GM23338 (cell line): ENCODE results near the gene CTNNA2. TPM values are rescaled to one million over a fixed set of nuclear protein-coding genes. Genes with fewer than 3 reads are reported as not detected.

ENCODE experiments used
- ATAC-seq: fragments of 200-7000 bp; cut with Tn5 transposase; 3 replicates; pipeline ENCODE4 v1.9.1; 2020
- DNase-seq: peaks from one replicate; pipeline ENCODE4 v3.0.0-alpha.2; 2015; ENCODE audit warnings: low spot score
- H2AFZ ChIP-seq: fragments of 200-600 bp; sonication (generic); 2 replicates; pipeline ENCODE4 v1.8.0; 2016; ENCODE audit warnings: antibody characterized with exemption, mild to moderate bottlenecking, moderate library complexity
- H3F3A ChIP-seq: fragments of 200-600 bp; sonication (generic); replicated peaks from 2 replicates; pipeline ENCODE4 v1.8.0; 2017; ENCODE audit warnings: antibody characterized with exemption, mixed run types, low read depth
- H3K27ac ChIP-seq: fragments of 200-600 bp; sonication (generic); 2 replicates; pipeline ENCODE4 v1.6.1; 2016; ENCODE audit warnings: low read depth
- H3K27me3 ChIP-seq: fragments of 200-600 bp; sonication (generic); 2 replicates; pipeline ENCODE4 v1.8.0; 2016; ENCODE audit warnings: mild to moderate bottlenecking, mixed run types, moderate library complexity; ENCODE audit not compliant: insufficient read depth
- H3K36me3 ChIP-seq: fragments of 200-600 bp; sonication (generic); 2 replicates; pipeline ENCODE4 v1.8.0; 2016; ENCODE audit warnings: mild to moderate bottlenecking; ENCODE audit not compliant: insufficient read depth
- H3K4me1 ChIP-seq: fragments of 200-600 bp; sonication (generic); 2 replicates; pipeline ENCODE4 v1.8.0; 2016; ENCODE audit warnings: mild to moderate bottlenecking, moderate library complexity; ENCODE audit not compliant: insufficient read depth
- H3K4me2 ChIP-seq: fragments of 200-600 bp; sonication (generic); 2 replicates; pipeline ENCODE4 v1.7.1; 2017; ENCODE audit warnings: mixed run types
- H3K4me3 ChIP-seq: fragments of 200-600 bp; sonication (generic); 2 replicates; pipeline ENCODE4 v1.6.1; 2016; ENCODE audit warnings: mixed run types
- H3K79me2 ChIP-seq: fragments of 200-600 bp; sonication (generic); replicated peaks from 2 replicates; pipeline ENCODE4 v1.8.0; 2017; ENCODE audit warnings: mild to moderate bottlenecking; ENCODE audit not compliant: insufficient read depth
- H3K9me2 ChIP-seq: fragments of 200-600 bp; sonication (generic); 2 replicates; pipeline ENCODE4 v1.8.0; 2017; ENCODE audit not compliant: insufficient read depth
- H4K20me1 ChIP-seq: fragments of 200-600 bp; sonication (generic); replicated peaks from 2 replicates; pipeline ENCODE4 v1.8.0; 2017; ENCODE audit warnings: mild to moderate bottlenecking; ENCODE audit not compliant: insufficient read depth
- H3K27ac Mint-ChIP-seq: 2 replicates; pipeline ENCODE4 v1.8.0; 2020; ENCODE audit warnings: inconsistent platforms, mild to moderate bottlenecking, moderate library complexity, mixed read lengths
- H3K27me3 Mint-ChIP-seq: 3 replicates; pipeline ENCODE4 v1.8.0; 2022; ENCODE audit warnings: low read depth, mild to moderate bottlenecking, moderate library complexity, mixed read lengths, inconsistent platforms; ENCODE audit not compliant: insufficient read depth, poor library complexity
- H3K36me3 Mint-ChIP-seq: 3 replicates; pipeline ENCODE4 v1.8.0; 2021; ENCODE audit warnings: low read depth, mild to moderate bottlenecking, inconsistent platforms, moderate library complexity, mixed read lengths
- H3K4me1 Mint-ChIP-seq: 3 replicates; pipeline ENCODE4 v1.8.0; 2020; ENCODE audit warnings: mild to moderate bottlenecking, inconsistent platforms, mixed read lengths
- H3K4me3 Mint-ChIP-seq: 3 replicates; pipeline ENCODE4 v1.8.0; 2021; ENCODE audit warnings: moderate library complexity, mild to moderate bottlenecking, inconsistent platforms, mixed read lengths
- H3K9me3 Mint-ChIP-seq: 3 replicates; pipeline ENCODE4 v1.8.0; 2020; ENCODE audit warnings: moderate library complexity, mild to moderate bottlenecking, inconsistent platforms, mixed read lengths
- CREB1 ChIP-seq: fragments of 250-450 bp; sonication (Bioruptor Pico); IDR thresholded peaks from 2 replicates; pipeline ENCODE4 v1.5.0; 2020; ENCODE audit warnings: low read depth, mild to moderate bottlenecking, moderate library complexity
- EZH2 ChIP-seq: fragments of 200-600 bp; sonication (generic); IDR thresholded peaks from one replicate; pipeline ENCODE4 v1.8.0; 2017; ENCODE audit warnings: antibody characterized with exemption, mild to moderate bottlenecking, low read depth; ENCODE audit not compliant: unreplicated experiment
- EZH2phosphoT487 ChIP-seq: fragments of 200-600 bp; sonication (generic); IDR thresholded peaks from one replicate; pipeline ENCODE4 v1.8.1; 2018; ENCODE audit warnings: antibody characterized with exemption; ENCODE audit not compliant: unreplicated experiment
- JUNB ChIP-seq: IDR thresholded peaks from one replicate; pipeline ENCODE4 v1.6.1; 2016; ENCODE audit warnings: antibody characterized with exemption; ENCODE audit not compliant: unreplicated experiment
- NANOG ChIP-seq: IDR thresholded peaks from 2 replicates; pipeline ENCODE4 v1.6.1; 2016; ENCODE audit warnings: antibody characterized with exemption, borderline replicate concordance
- POLR2AphosphoS5 ChIP-seq: IDR thresholded peaks from 2 replicates; pipeline ENCODE4 v1.6.1; 2016; ENCODE audit warnings: antibody characterized with exemption, low read depth
- STAT1 ChIP-seq: IDR thresholded peaks from one replicate; pipeline ENCODE4 v1.6.1; 2016; ENCODE audit warnings: antibody characterized with exemption; ENCODE audit not compliant: unreplicated experiment
- ZNF114 ChIP-seq: fragments of 250-450 bp; sonication (Bioruptor Pico); IDR thresholded peaks from 2 replicates; pipeline ENCODE4 v1.5.0; 2020; ENCODE audit warnings: mild to moderate bottlenecking, moderate library complexity
- ZNF331 ChIP-seq: fragments of 250-450 bp; sonication (Bioruptor Pico); IDR thresholded peaks from 2 replicates; pipeline ENCODE4 v1.5.0; 2020; ENCODE audit warnings: low read depth, mild to moderate bottlenecking, moderate library complexity
- polyA plus RNA-seq: library from polyadenylated mRNA; unstranded; fragments of >200 nt; fragmentation: Nextera tagmentation; extraction: Ambion mirVana; gene quantifications from 2 replicates; pipeline ENCODE4 v1.2.1, GENCODE V29; 2016
- total RNA-seq: library from RNA; depleted of rRNA; stranded (reverse); fragments of >200 nt; shearing (Covaris generic); gene quantifications from 2 replicates; pipeline ENCODE4 v1.2.3, GENCODE V29; 2014
- TF ChIP-seq, protein P1 (sequence below): fragments of 250-450 bp; sonication (Bioruptor Pico); IDR thresholded peaks from 2 replicates; pipeline ENCODE4 v1.5.0; 2020; ENCODE audit warnings: mild to moderate bottlenecking, moderate library complexity
- TF ChIP-seq, protein P2 (sequence below): IDR thresholded peaks from one replicate; pipeline ENCODE4 v1.6.1; 2018; ENCODE audit warnings: antibody characterized with exemption; ENCODE audit not compliant: unreplicated experiment
- TF ChIP-seq, protein P3 (sequence below): IDR thresholded peaks from 2 replicates; pipeline ENCODE4 v1.6.1; 2016; ENCODE audit warnings: antibody characterized with exemption
- TF ChIP-seq, protein P4 (sequence below), 2 experiments: fragments of 200-600 bp in 1 of 2; sonication (generic) in 1 of 2; conservative IDR thresholded peaks; 2 replicates each; pipeline versions ENCODE4 v1.5.1 to v1.6.1; 2016 to 2017; ENCODE audit warnings: antibody characterized with exemption in 2 of 2, low read depth in 2 of 2, mild to moderate bottlenecking in 2 of 2, moderate library complexity in 1 of 2

Gene CTNNA2
- total and polyA plus RNA-seq, 2 experiments from 2014 or later, result 6.4 to 15.6 TPM

DNA sequence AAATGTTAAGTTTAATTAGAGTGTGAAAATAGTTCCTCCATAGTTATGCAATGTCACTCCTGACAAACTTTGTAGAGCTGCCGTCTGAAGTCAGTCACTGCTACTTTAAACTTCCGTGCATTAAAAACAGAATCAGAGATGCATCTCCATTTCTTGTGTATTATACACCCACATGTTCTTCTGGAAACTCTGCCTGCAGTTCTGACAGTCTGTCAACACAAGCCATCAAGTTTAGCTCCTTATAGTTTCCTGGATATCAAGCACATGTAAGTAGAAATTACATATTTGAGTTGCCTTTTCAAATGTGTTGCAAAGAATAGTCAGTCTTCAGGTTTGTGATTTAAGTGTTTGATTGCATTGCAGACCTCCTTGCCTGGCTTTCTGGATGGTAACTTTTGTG lies 184.3 kb downstream of the CTNNA2 start:
- H3K27me3 ChIP-seq, result no peaks in the 10 kb centered on the region
- Mint-ChIP-seq H3K4me1 (peaks cover 6% of the 10 kb centered on the region; the same call in 2 of the 3 replicates), H3K4me3 (no peak overlapping the region), H3K27me3 (no peaks in the 10 kb centered on the region), H3K36me3 (peaks cover 1% of the 10 kb centered on the region; the same call in 1 of the 3 replicates), H3K27ac (no peak overlapping the region), H3K9me3 (peaks cover under 1% of the 10 kb centered on the region; the same call in 1 of the 3 replicates)
- no peaks in the 10 kb centered on the region; the same call in 1 of the 2 replicates for H3K9me2 ChIP-seq
- no peaks in the 10 kb centered on the region for H3K4me1 ChIP-seq
- no peak overlapping the region for H3K27ac ChIP-seq
- DNase-seq (no peak), ATAC-seq (no peak)
- no peaks in the 10 kb centered on the region for H4K20me1 ChIP-seq
- H2AFZ ChIP-seq, result no peak overlapping the region
- no peak overlapping the region for H3K4me3 ChIP-seq
- no peak overlapping the region for H3K4me2 ChIP-seq
- no peaks in the 10 kb centered on the region for H3K36me3 ChIP-seq
- H3F3A ChIP-seq, result no peaks in the 10 kb centered on the region
- no peak for TF ChIP-seq NANOG
- no peak for TF ChIP-seq EZH2phosphoT487
- TF ChIP-seq, protein P1, sequence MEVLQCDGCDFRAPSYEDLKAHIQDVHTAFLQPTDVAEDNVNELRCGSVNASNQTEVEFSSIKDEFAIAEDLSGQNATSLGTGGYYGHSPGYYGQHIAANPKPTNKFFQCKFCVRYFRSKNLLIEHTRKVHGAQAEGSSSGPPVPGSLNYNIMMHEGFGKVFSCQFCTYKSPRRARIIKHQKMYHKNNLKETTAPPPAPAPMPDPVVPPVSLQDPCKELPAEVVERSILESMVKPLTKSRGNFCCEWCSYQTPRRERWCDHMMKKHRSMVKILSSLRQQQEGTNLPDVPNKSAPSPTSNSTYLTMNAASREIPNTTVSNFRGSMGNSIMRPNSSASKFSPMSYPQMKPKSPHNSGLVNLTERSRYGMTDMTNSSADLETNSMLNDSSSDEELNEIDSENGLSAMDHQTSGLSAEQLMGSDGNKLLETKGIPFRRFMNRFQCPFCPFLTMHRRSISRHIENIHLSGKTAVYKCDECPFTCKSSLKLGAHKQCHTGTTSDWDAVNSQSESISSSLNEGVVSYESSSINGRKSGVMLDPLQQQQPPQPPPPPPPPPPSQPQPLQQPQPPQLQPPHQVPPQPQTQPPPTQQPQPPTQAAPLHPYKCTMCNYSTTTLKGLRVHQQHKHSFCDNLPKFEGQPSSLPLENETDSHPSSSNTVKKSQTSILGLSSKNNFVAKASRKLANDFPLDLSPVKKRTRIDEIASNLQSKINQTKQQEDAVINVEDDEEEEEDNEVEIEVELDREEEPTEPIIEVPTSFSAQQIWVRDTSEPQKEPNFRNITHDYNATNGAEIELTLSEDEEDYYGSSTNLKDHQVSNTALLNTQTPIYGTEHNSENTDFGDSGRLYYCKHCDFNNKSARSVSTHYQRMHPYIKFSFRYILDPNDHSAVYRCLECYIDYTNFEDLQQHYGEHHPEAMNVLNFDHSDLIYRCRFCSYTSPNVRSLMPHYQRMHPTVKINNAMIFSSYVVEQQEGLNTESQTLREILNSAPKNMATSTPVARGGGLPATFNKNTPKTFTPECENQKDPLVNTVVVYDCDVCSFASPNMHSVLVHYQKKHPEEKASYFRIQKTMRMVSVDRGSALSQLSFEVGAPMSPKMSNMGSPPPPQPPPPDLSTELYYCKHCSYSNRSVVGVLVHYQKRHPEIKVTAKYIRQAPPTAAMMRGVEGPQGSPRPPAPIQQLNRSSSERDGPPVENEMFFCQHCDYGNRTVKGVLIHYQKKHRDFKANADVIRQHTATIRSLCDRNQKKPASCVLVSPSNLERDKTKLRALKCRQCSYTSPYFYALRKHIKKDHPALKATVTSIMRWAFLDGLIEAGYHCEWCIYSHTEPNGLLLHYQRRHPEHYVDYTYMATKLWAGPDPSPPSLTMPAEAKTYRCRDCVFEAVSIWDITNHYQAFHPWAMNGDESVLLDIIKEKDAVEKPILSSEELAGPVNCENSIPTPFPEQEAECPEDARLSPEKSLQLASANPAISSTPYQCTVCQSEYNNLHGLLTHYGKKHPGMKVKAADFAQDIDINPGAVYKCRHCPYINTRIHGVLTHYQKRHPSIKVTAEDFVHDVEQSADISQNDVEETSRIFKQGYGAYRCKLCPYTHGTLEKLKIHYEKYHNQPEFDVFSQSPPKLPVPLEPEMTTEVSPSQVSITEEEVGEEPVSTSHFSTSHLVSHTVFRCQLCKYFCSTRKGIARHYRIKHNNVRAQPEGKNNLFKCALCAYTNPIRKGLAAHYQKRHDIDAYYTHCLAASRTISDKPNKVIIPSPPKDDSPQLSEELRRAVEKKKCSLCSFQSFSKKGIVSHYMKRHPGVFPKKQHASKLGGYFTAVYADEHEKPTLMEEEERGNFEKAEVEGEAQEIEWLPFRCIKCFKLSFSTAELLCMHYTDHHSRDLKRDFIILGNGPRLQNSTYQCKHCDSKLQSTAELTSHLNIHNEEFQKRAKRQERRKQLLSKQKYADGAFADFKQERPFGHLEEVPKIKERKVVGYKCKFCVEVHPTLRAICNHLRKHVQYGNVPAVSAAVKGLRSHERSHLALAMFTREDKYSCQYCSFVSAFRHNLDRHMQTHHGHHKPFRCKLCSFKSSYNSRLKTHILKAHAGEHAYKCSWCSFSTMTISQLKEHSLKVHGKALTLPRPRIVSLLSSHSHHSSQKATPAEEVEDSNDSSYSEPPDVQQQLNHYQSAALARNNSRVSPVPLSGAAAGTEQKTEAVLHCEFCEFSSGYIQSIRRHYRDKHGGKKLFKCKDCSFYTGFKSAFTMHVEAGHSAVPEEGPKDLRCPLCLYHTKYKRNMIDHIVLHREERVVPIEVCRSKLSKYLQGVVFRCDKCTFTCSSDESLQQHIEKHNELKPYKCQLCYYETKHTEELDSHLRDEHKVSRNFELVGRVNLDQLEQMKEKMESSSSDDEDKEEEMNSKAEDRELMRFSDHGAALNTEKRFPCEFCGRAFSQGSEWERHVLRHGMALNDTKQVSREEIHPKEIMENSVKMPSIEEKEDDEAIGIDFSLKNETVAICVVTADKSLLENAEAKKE (CRISPR knock-in tag), result no peak
- TF ChIP-seq, protein P2, sequence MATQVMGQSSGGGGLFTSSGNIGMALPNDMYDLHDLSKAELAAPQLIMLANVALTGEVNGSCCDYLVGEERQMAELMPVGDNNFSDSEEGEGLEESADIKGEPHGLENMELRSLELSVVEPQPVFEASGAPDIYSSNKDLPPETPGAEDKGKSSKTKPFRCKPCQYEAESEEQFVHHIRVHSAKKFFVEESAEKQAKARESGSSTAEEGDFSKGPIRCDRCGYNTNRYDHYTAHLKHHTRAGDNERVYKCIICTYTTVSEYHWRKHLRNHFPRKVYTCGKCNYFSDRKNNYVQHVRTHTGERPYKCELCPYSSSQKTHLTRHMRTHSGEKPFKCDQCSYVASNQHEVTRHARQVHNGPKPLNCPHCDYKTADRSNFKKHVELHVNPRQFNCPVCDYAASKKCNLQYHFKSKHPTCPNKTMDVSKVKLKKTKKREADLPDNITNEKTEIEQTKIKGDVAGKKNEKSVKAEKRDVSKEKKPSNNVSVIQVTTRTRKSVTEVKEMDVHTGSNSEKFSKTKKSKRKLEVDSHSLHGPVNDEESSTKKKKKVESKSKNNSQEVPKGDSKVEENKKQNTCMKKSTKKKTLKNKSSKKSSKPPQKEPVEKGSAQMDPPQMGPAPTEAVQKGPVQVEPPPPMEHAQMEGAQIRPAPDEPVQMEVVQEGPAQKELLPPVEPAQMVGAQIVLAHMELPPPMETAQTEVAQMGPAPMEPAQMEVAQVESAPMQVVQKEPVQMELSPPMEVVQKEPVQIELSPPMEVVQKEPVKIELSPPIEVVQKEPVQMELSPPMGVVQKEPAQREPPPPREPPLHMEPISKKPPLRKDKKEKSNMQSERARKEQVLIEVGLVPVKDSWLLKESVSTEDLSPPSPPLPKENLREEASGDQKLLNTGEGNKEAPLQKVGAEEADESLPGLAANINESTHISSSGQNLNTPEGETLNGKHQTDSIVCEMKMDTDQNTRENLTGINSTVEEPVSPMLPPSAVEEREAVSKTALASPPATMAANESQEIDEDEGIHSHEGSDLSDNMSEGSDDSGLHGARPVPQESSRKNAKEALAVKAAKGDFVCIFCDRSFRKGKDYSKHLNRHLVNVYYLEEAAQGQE, result no peak
- TF ChIP-seq POLR2AphosphoS5, result no peak
- TF ChIP-seq STAT1, result no peak
- no peak for TF ChIP-seq CREB1 (CRISPR knock-in tag)
- TF ChIP-seq, protein P3, sequence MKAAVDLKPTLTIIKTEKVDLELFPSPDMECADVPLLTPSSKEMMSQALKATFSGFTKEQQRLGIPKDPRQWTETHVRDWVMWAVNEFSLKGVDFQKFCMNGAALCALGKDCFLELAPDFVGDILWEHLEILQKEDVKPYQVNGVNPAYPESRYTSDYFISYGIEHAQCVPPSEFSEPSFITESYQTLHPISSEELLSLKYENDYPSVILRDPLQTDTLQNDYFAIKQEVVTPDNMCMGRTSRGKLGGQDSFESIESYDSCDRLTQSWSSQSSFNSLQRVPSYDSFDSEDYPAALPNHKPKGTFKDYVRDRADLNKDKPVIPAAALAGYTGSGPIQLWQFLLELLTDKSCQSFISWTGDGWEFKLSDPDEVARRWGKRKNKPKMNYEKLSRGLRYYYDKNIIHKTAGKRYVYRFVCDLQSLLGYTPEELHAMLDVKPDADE, result no peak
- no peak for TF ChIP-seq ZNF114 (CRISPR knock-in tag)
- no peak for TF ChIP-seq EZH2
- no peak for TF ChIP-seq ZNF331 (CRISPR knock-in tag)
- TF ChIP-seq JUNB, result no peak
- TF ChIP-seq, protein P4, sequence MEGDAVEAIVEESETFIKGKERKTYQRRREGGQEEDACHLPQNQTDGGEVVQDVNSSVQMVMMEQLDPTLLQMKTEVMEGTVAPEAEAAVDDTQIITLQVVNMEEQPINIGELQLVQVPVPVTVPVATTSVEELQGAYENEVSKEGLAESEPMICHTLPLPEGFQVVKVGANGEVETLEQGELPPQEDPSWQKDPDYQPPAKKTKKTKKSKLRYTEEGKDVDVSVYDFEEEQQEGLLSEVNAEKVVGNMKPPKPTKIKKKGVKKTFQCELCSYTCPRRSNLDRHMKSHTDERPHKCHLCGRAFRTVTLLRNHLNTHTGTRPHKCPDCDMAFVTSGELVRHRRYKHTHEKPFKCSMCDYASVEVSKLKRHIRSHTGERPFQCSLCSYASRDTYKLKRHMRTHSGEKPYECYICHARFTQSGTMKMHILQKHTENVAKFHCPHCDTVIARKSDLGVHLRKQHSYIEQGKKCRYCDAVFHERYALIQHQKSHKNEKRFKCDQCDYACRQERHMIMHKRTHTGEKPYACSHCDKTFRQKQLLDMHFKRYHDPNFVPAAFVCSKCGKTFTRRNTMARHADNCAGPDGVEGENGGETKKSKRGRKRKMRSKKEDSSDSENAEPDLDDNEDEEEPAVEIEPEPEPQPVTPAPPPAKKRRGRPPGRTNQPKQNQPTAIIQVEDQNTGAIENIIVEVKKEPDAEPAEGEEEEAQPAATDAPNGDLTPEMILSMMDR (conservative IDR thresholded peaks at IDR 0.05; ENCODE audit: low read depth in 2 of 2), result no peak
- H3K79me2 ChIP-seq, result no peaks in the 10 kb centered on the region
